ENCODE data around the gene FILIP1.

DNA sequence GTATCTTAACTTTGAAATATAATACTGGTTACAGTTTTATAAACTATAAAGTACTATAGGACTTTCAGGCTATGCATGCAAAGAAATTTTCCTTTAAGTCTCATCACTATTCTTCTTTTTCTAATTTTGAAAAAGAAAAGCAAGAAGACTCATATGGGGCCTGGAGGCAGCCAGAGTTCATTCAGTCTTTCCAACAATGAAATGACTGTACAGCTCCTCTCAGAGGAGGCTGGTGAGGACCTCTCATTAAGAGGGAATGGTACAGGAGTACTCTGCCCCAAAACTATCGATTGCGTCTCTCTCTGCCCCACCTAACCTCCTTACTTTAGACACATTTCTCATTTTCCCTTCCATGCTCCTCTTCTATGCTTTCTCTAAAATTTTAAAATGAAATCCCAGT lies 66.3 kb downstream of the FILIP1 start:
- TF ChIP-seq, protein P1, sequence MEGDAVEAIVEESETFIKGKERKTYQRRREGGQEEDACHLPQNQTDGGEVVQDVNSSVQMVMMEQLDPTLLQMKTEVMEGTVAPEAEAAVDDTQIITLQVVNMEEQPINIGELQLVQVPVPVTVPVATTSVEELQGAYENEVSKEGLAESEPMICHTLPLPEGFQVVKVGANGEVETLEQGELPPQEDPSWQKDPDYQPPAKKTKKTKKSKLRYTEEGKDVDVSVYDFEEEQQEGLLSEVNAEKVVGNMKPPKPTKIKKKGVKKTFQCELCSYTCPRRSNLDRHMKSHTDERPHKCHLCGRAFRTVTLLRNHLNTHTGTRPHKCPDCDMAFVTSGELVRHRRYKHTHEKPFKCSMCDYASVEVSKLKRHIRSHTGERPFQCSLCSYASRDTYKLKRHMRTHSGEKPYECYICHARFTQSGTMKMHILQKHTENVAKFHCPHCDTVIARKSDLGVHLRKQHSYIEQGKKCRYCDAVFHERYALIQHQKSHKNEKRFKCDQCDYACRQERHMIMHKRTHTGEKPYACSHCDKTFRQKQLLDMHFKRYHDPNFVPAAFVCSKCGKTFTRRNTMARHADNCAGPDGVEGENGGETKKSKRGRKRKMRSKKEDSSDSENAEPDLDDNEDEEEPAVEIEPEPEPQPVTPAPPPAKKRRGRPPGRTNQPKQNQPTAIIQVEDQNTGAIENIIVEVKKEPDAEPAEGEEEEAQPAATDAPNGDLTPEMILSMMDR (IDR thresholded peaks at IDR 0.05): no peak
- no peak for TF ChIP-seq POLR2AphosphoS5 (IDR thresholded peaks at IDR 0.05)

All from stomach (tissue), 4 donors.